ENCODE results near the gene REST. TPM values are rescaled to one million over a fixed set of nuclear protein-coding genes. Genes with fewer than 3 reads are reported as not detected.
"Not testable (repeated sequence)": the region's sequence is repeated elsewhere in the genome, so short reads cannot be mapped to it uniquely, and the experiment has no call there.

REST gene
- total and polyA plus RNA-seq, 2 donors (not counting 3 experiments of a cell fraction or from before 2014, with no cell fraction given) = 7.0 to 45.9 TPM

DNA sequence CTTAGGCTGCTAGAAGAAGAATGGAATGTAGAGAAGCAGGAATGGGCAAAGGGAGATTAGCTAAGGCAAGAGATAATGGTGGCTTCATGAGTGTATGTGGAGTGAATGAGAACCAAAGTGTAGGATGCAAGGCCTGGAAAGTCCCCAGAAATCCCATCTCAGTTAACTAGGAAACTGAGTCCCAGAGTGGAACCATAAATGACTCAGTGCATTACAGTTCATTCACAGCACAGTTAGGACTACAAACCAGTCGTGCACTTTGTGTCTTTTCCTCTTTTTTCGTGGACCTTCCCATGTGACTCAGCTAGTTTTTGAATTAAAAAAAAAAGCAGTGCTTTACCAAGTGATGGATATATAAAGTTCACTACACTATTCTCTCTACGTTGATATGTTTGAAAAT is 27.7 kb upstream of the REST start:
- BruUV-seq (replicated peaks) = no TSS peak
- Histone ChIP-seq H3K79me2 (ENCODE audit: control insufficient read depth, insufficient read depth, low read length) (no peaks in the 10 kb centered on the region), H3K27ac (ENCODE audit: insufficient read depth, low read depth, low read length) (no peak overlapping the region), H3K9ac (replicated peaks; ENCODE audit: extremely low read depth, insufficient read depth, low read length) (no peak overlapping the region), H3K4me2 (ENCODE audit: insufficient read depth, low read length) (no peak overlapping the region), H3K9me3 (replicated peaks; ENCODE audit: control insufficient read depth, insufficient read depth, low read length) (no peaks in the 10 kb centered on the region), H3K4me3 (replicated peaks in 1 of 3; ENCODE audit: insufficient read depth in 1 of 3, low read depth in 1 of 3, low read length in 3 of 3) (no peak overlapping the region), H2AFZ (ENCODE audit: low read depth, low read length) (no peak overlapping the region), H3K27me3 (ENCODE audit: control insufficient read depth in 2 of 2, insufficient read depth in 2 of 2, low read length in 2 of 2) (no peaks in the 10 kb centered on the region), H3K36me3 (ENCODE audit: control insufficient read depth in 2 of 2, extremely low read depth in 1 of 2, insufficient read depth in 2 of 2, low read length in 2 of 2) (no peaks in the 10 kb centered on the region), H3K4me1 (ENCODE audit: control insufficient read depth, extremely low read depth, insufficient read depth, low read length) (no peaks in the 10 kb centered on the region), H3K9me1 (replicated peaks; ENCODE audit: control insufficient read depth, extremely low read depth, insufficient read depth, low read length) (no peaks in the 10 kb centered on the region), H4K20me1 (replicated peaks; ENCODE audit: control insufficient read depth, extremely low read depth, insufficient read depth, low read length) (no peaks in the 10 kb centered on the region)
- ChIA-PET POLR2A (no interaction called here), CTCF (interaction anchor here (0.6 kb wide), 1 partner anchor 9 kb away, joined by 3 read pairs; no protein-coding TSS in a partner anchor)
- intact Hi-C loops (cut with micrococcal nuclease) (no loop called here), dilution Hi-C loops (cut with MboI; ENCODE audit: extremely low pct_ligation_motif_present, low sequenced_read_pairs) (no loop called here)
- no peak for DNase-seq (ENCODE audit: low read depth, low spot score)
- TF ChIP-seq CTCF (IDR thresholded peaks at IDR 0.05; ENCODE audit: extremely low read depth in 1 of 2, insufficient read depth in 1 of 2, low read depth in 1 of 2, low read length in 2 of 2) (no peak), EZH2 (IDR thresholded peaks at IDR 0.05; ENCODE audit: borderline replicate concordance, low read depth, low read length, severe bottlenecking) (no peak), POLR2A (IDR thresholded peaks at IDR 0.05; ENCODE audit: low read depth, low read length) (no peak), MAX (IDR thresholded peaks at IDR 0.05; ENCODE audit: insufficient read depth, insufficient read length) (no peak), FOS (IDR thresholded peaks at IDR 0.05; ENCODE audit: borderline replicate concordance, insufficient read depth, low read length) (no peak)
- no peak for FAIRE-seq

GRCh38 chr4:56880572-56880971 is 27.1 kb upstream of the REST start:
- ChIA-PET CTCF (no interaction called here), POLR2A (no interaction called here)
- TF ChIP-seq GATA2 (IDR thresholded peaks at IDR 0.05; ENCODE audit: insufficient read depth, insufficient read length, low read depth, low read length) (no peak), CTCF (IDR thresholded peaks at IDR 0.05; ENCODE audit: extremely low read depth in 1 of 2, insufficient read depth in 1 of 2, low read depth in 1 of 2, low read length in 2 of 2) (no peak), FOS (IDR thresholded peaks at IDR 0.05; ENCODE audit: borderline replicate concordance, insufficient read depth, low read length) (no peak)
- Histone ChIP-seq H3K4me1 (ENCODE audit: control insufficient read depth, extremely low read depth, insufficient read depth, low read length) (no peaks in the 10 kb centered on the region), H3K4me2 (ENCODE audit: insufficient read depth, low read length) (no peak overlapping the region), H4K20me1 (replicated peaks; ENCODE audit: control insufficient read depth, extremely low read depth, insufficient read depth, low read length) (no peaks in the 10 kb centered on the region), H3K4me3 (replicated peaks in 1 of 3; ENCODE audit: insufficient read depth in 1 of 3, low read depth in 1 of 3, low read length in 3 of 3) (no peak overlapping the region), H3K9me3 (replicated peaks; ENCODE audit: control insufficient read depth, insufficient read depth, low read length) (no peaks in the 10 kb centered on the region), H3K79me2 (ENCODE audit: control insufficient read depth, insufficient read depth, low read length) (no peaks in the 10 kb centered on the region), H3K27me3 (ENCODE audit: control insufficient read depth in 2 of 2, insufficient read depth in 2 of 2, low read length in 2 of 2) (no peaks in the 10 kb centered on the region), H3K36me3 (ENCODE audit: control insufficient read depth in 2 of 2, extremely low read depth in 1 of 2, insufficient read depth in 2 of 2, low read length in 2 of 2) (no peaks in the 10 kb centered on the region), H3K9ac (replicated peaks; ENCODE audit: extremely low read depth, insufficient read depth, low read length) (no peak overlapping the region), H3K9me1 (replicated peaks; ENCODE audit: control insufficient read depth, extremely low read depth, insufficient read depth, low read length) (no peaks in the 10 kb centered on the region), H2AFZ (ENCODE audit: low read depth, low read length) (no peak overlapping the region), H3K27ac (ENCODE audit: insufficient read depth, low read depth, low read length) (no peak overlapping the region)
- dilution Hi-C loops (cut with MboI; ENCODE audit: extremely low pct_ligation_motif_present, low sequenced_read_pairs) = no loop called here
- FAIRE-seq (no peak), DNase-seq (ENCODE audit: low read depth, low spot score) (no peak)
- intact Hi-C loops (cut with micrococcal nuclease) = no loop called here
- no TSS peak for BruUV-seq (replicated peaks)

GRCh38 chr4:56884511-56884910 is 23.2 kb upstream of the REST start:
- CTCF ChIA-PET = interaction anchor here (1.6 kb wide), 1 partner anchor 48 kb away, joined by 4 read pairs; no protein-coding TSS in a partner anchor

More at GRCh38 chr4:56884511-56884910, 23.2 kb upstream of the REST start:
- intact Hi-C loops (cut with micrococcal nuclease); H3K4me2 ChIP-seq (ENCODE audit: insufficient read depth, low read length); DNase-seq (ENCODE audit: low read depth, low spot score); POLR2A ChIA-PET; H3K27ac ChIP-seq (ENCODE audit: insufficient read depth, low read depth, low read length); FAIRE-seq; H3K4me3 ChIP-seq (replicated peaks in 1 of 3; ENCODE audit: insufficient read depth in 1 of 3, low read depth in 1 of 3, low read length in 3 of 3); H3K36me3 ChIP-seq (ENCODE audit: control insufficient read depth in 2 of 2, extremely low read depth in 1 of 2, insufficient read depth in 2 of 2, low read length in 2 of 2); H3K27me3 ChIP-seq (ENCODE audit: control insufficient read depth in 2 of 2, insufficient read depth in 2 of 2, low read length in 2 of 2); H3K4me1 ChIP-seq (ENCODE audit: control insufficient read depth, extremely low read depth, insufficient read depth, low read length); dilution Hi-C loops (cut with MboI; ENCODE audit: extremely low pct_ligation_motif_present, low sequenced_read_pairs); H4K20me1 ChIP-seq (replicated peaks; ENCODE audit: control insufficient read depth, extremely low read depth, insufficient read depth, low read length); BruUV-seq (replicated peaks); H3K79me2 ChIP-seq (ENCODE audit: control insufficient read depth, insufficient read depth, low read length); H3K9ac ChIP-seq (replicated peaks; ENCODE audit: extremely low read depth, insufficient read depth, low read length); H3K9me3 ChIP-seq (replicated peaks; ENCODE audit: control insufficient read depth, insufficient read depth, low read length); H3K9me1 ChIP-seq (replicated peaks; ENCODE audit: control insufficient read depth, extremely low read depth, insufficient read depth, low read length); H2AFZ ChIP-seq (ENCODE audit: low read depth, low read length): not testable (repeated sequence)

Data from endothelial cell of umbilical vein (primary cell).